Skeletal muscle satellite cell (primary cell): ENCODE data around the gene TMEM97.

Source experiments
- H3K27me3 ChIP-seq: 2 replicates; pipeline ENCODE4 v1.7.0; 2013; ENCODE audit warnings: low read length; ENCODE audit not compliant: control insufficient read depth, insufficient read depth
- H3K36me3 ChIP-seq: 2 replicates; pipeline ENCODE4 v1.7.0; 2013; ENCODE audit warnings: mild to moderate bottlenecking, control low read depth, low read length; ENCODE audit not compliant: insufficient read depth
- H3K4me1 ChIP-seq: 2 replicates; pipeline ENCODE4 v1.7.0; 2013; ENCODE audit warnings: low read length; ENCODE audit not compliant: control insufficient read depth, insufficient read depth
- H3K4me2 ChIP-seq: 2 replicates; pipeline ENCODE4 v1.7.0; 2013; ENCODE audit warnings: mild to moderate bottlenecking, low read length
- H3K4me3 ChIP-seq: 2 replicates; pipeline ENCODE4 v1.7.0; 2013; ENCODE audit warnings: low read length
- H3K9ac ChIP-seq: 2 replicates; pipeline ENCODE4 v1.7.0; 2013; ENCODE audit warnings: mild to moderate bottlenecking, low read depth, low read length, moderate library complexity
- H3K9me3 ChIP-seq: replicated peaks from 2 replicates; pipeline ENCODE4 v1.7.0; 2013; ENCODE audit warnings: mild to moderate bottlenecking, control low read depth, low read length

TMEM97 gene

GRCh38 chr17:28369684-28370034 is 50.7 kb downstream of the TMEM97 start:
- Histone ChIP-seq H3K4me3 (no peak overlapping the region), H3K36me3 (peaks cover 4% of the 10 kb centered on the region), H3K4me1 (peaks cover 21% of the 10 kb centered on the region)

GRCh38 chr17:28370035-28370743 is 51.2 kb downstream of the TMEM97 start, which contains the start of gene VTN:
TSS of gene VTN (minus strand) at chr17:28370307. CDS start at chr17:28370203, 104 bp downstream.
- H3K4me2 ChIP-seq: peak within 1 kb of the TSS; percentile 95
- H3K9ac ChIP-seq: peak within 1 kb of the TSS; percentile 26
- peak within 1 kb of the TSS; percentile 79 for H3K4me3 ChIP-seq
- no peaks in the 10 kb centered on the region for H3K27me3 ChIP-seq
- no peaks in the 10 kb centered on the region for H3K9me3 ChIP-seq
- H3K4me1 ChIP-seq: peaks cover 21% of the 10 kb centered on the region
- H3K36me3 ChIP-seq: no peaks in the 10 kb centered on the region

More at GRCh38 chr17:28369684-28370034, 50.7 kb downstream of the TMEM97 start:
- Histone ChIP-seq H3K27me3 (no peaks in the 10 kb centered on the region), H3K4me2 (no peak overlapping the region), H3K9me3 (no peaks in the 10 kb centered on the region), H3K9ac (no peak overlapping the region)

GRCh38 chr17:28370744-28371103 is 51.7 kb downstream of the TMEM97 start:
- Histone ChIP-seq H3K4me2 (peak overlapping the region; percentile 95), H3K9ac (peak overlapping the region; percentile 26), H3K27me3 (no peaks in the 10 kb centered on the region), H3K4me1 (peaks cover 21% of the 10 kb centered on the region), H3K9me3 (no peaks in the 10 kb centered on the region), H3K4me3 (no peak overlapping the region), H3K36me3 (no peaks in the 10 kb centered on the region)

GRCh38 chr17:28371245-28372202 is 52.5 kb downstream of the TMEM97 start, which contains the start of gene SARM1:
TSS of gene SARM1 (plus strand) at chr17:28371694. CDS start at chr17:28372033, 339 bp downstream.
- Histone ChIP-seq H3K9ac (peak within 1 kb of the TSS; percentile 74), H3K27me3 (no peaks in the 10 kb centered on the region), H3K4me1 (peaks cover 21% of the 10 kb centered on the region), H3K4me3 (peak within 1 kb of the TSS; percentile 79), H3K9me3 (no peaks in the 10 kb centered on the region), H3K36me3 (no peaks in the 10 kb centered on the region), H3K4me2 (peak within 1 kb of the TSS; percentile 95)

- Histone ChIP-seq H3K4me3 (peak overlapping the region; percentile 79), H3K9me3 (no peaks in the 10 kb centered on the region), H3K27me3 (no peaks in the 10 kb centered on the region), H3K4me1 (peaks cover 21% of the 10 kb centered on the region), H3K4me2 (peak overlapping the region; percentile 95), H3K36me3 (no peaks in the 10 kb centered on the region), H3K9ac (peak overlapping the region; percentile 74)
These were observed 53.4 kb downstream of the TMEM97 start for GRCh38 chr17:28372203-28372944.

GRCh38 chr17:28372945-28373274 is 53.9 kb downstream of the TMEM97 start:
- Histone ChIP-seq H3K4me3 (peak overlapping the region; percentile 79), H3K4me2 (peak overlapping the region; percentile 95), H3K9ac (peak overlapping the region; percentile 74), H3K4me1 (peaks cover 21% of the 10 kb centered on the region), H3K27me3 (no peaks in the 10 kb centered on the region), H3K36me3 (no peaks in the 10 kb centered on the region), H3K9me3 (no peaks in the 10 kb centered on the region)
